Measurements from ENCODE around the gene PWWP2A.

DNA sequence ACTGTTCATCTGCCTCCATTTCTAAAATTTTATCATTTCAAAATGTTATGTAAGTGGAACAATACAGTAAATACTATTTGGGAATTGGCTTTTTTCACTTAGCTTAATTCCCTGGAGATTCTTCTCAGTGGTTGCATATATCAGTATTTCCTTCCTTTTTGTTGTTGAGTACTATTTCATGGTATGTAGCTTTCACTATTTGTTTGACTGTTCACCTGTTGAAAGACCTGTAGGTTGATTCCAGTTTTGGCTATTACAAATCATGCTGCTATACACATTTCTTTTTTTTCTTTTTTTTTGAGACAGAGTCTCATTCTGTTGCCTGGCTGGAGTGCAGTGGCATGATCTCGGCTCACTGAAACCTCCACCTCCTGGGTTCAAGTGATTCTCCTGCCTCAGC lies 33.0 kb upstream of the PWWP2A start:
- TF ChIP-seq, protein P1, sequence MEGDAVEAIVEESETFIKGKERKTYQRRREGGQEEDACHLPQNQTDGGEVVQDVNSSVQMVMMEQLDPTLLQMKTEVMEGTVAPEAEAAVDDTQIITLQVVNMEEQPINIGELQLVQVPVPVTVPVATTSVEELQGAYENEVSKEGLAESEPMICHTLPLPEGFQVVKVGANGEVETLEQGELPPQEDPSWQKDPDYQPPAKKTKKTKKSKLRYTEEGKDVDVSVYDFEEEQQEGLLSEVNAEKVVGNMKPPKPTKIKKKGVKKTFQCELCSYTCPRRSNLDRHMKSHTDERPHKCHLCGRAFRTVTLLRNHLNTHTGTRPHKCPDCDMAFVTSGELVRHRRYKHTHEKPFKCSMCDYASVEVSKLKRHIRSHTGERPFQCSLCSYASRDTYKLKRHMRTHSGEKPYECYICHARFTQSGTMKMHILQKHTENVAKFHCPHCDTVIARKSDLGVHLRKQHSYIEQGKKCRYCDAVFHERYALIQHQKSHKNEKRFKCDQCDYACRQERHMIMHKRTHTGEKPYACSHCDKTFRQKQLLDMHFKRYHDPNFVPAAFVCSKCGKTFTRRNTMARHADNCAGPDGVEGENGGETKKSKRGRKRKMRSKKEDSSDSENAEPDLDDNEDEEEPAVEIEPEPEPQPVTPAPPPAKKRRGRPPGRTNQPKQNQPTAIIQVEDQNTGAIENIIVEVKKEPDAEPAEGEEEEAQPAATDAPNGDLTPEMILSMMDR (IDR thresholded peaks at IDR 0.05) = no peak
- TF ChIP-seq EZH2 (IDR thresholded peaks at IDR 0.05; ENCODE audit: borderline replicate concordance, insufficient read depth, low read depth, low read length, poor library complexity, severe bottlenecking) = no peak

Data from B cell (primary cell).